SKM-1 treated with dmso at 0.1 percent for 144 hours (cell line): Measurements from ENCODE around the gene BLOC1S2.
"Not testable (repeated sequence)": the region's sequence is repeated elsewhere in the genome, so short reads cannot be mapped to it uniquely, and the experiment has no call there.

ENCODE experiments used
- DNase-seq: peaks from one replicate; lab custom pipeline; 2025; ENCODE audit not compliant: unreplicated experiment; lab: John Stamatoyannopoulos, UW

Gene BLOC1S2

GRCh38 chr10:100292300-100292699 is 5.8 kb upstream of the BLOC1S2 start:
- DNase-seq, result peak; percentile 3

- DNase-seq, result peak; percentile 77
These were observed 4.9 kb upstream of the BLOC1S2 start for GRCh38 chr10:100291356-100291755.

GRCh38 chr10:100289641-100290040 is 3.2 kb upstream of the BLOC1S2 start:
- DNase-seq, result no peak

- no peak for DNase-seq
These were observed 1.7 kb upstream of the BLOC1S2 start for GRCh38 chr10:100288196-100288595.

GRCh38 chr10:100287756-100288155 is 1.3 kb upstream of the BLOC1S2 start:
- no peak for DNase-seq

GRCh38 chr10:100285326-100285725 is 1.2 kb downstream of the BLOC1S2 start:
- not testable (repeated sequence) for DNase-seq

- DNase-seq, result no peak
These were observed 3.6 kb downstream of the BLOC1S2 start for GRCh38 chr10:100282907-100283306.

GRCh38 chr10:100276971-100277370 is 9.5 kb downstream of the BLOC1S2 start:
- not testable (repeated sequence) for DNase-seq

GRCh38 chr10:100267239-100268104 is 19.0 kb downstream of the BLOC1S2 start, which contains the start of gene CWF19L1:
Gene CWF19L1, minus strand, starts transcription at chr10:100267638. Its CDS starts 45 bp downstream, at chr10:100267593.
- DNase-seq, result peak; percentile 67

GRCh38 chr10:100265821-100266485 is 20.5 kb downstream of the BLOC1S2 start:
- DNase-seq, result no peak

GRCh38 chr10:100254191-100254590 is 32.3 kb downstream of the BLOC1S2 start:
- DNase-seq, result no peak

GRCh38 chr10:100253041-100253440 is 33.4 kb downstream of the BLOC1S2 start:
- no peak for DNase-seq

GRCh38 chr10:100248820-100249219 is 37.7 kb downstream of the BLOC1S2 start:
- DNase-seq, result no peak

- DNase-seq, result no peak
These were observed 40.8 kb downstream of the BLOC1S2 start for GRCh38 chr10:100245484-100246220.

GRCh38 chr10:100239851-100240250 is 46.6 kb downstream of the BLOC1S2 start:
- no peak for DNase-seq

GRCh38 chr10:100238429-100238828 is 48.1 kb downstream of the BLOC1S2 start:
- DNase-seq, result no peak

- DNase-seq, result no peak
These were observed 54.4 kb downstream of the BLOC1S2 start for GRCh38 chr10:100232101-100232500.

GRCh38 chr10:100229819-100230422 is 56.6 kb downstream of the BLOC1S2 start:
- DNase-seq, result no peak

- no peak for DNase-seq
These were observed 62.6 kb downstream of the BLOC1S2 start for GRCh38 chr10:100223879-100224278.
